K562 (cell line): ENCODE data around the gene FANCD2. TPM values are rescaled to one million over a fixed set of nuclear protein-coding genes. Genes with fewer than 3 reads are reported as not detected.

Source experiments
- ATAC-seq: fragments of 200-7000 bp; cut with Tn5 transposase; 3 replicates; pipeline ENCODE4 v1.9.1; 2020; ENCODE audit warnings: moderate library complexity
- BruUV-seq: library from RNA; stranded (reverse); fragments of 400-500 nt; replicated peaks from 2 replicates; lab custom pipeline; 2021; lab: Mats Ljungman, UMichigan
- CTCF ChIA-PET: fragments of 300-600 bp; formaldehyde crosslinking; extraction: SDS; loops from one replicate; lab custom pipeline; 2021; ENCODE audit warnings: low intra/inter-chr PET ratio; lab: Yijun Ruan, JAX
- POLR2A ChIA-PET: fragments of 300-600, 350-650 bp; sonication (Branson Sonifier 250); formaldehyde crosslinking; extraction: SDS; loops from one replicate; lab custom pipeline; 2021; ENCODE audit warnings: antibody characterized with exemption, inconsistent platforms; lab: Yijun Ruan, JAX
- DNase-seq, 4 experiments: peaks; one replicate each; pipeline versions ENCODE4 v3.0.0 to v3.0.0-alpha.2; 2011 to 2018; ENCODE audit warnings: low spot score in 3 of 4, mixed read lengths in 3 of 4; ENCODE audit errors: extremely low read depth in 1 of 4
- FAIRE-seq: peaks from 2 replicates; lab custom pipeline; 2011; peaks lifted over from hg19 to GRCh38; lab: Jason Lieb, UNC
- H2AFZ ChIP-seq: 2 replicates; pipeline ENCODE4 v1.6.0; 2011; ENCODE audit warnings: low read depth, low read length, control low read depth, inconsistent platforms
- H3K27ac ChIP-seq: fragments of 200-600 bp; 3 replicates; pipeline ENCODE4 v1.8.0; 2011; ENCODE audit warnings: low read depth, mild to moderate bottlenecking, control low read depth, inconsistent platforms, low read length, moderate library complexity, mixed read lengths; ENCODE audit errors: extremely low read depth
- H3K27me3 ChIP-seq, 2 experiments: fragments of 300-600 bp in 1 of 2; 2 replicates in 1 of 2; 3 replicates in 1 of 2; pipeline versions ENCODE4 v1.6.0 to v1.8.0; 2011; ENCODE audit warnings: inconsistent platforms in 2 of 2, low read length in 2 of 2, mild to moderate bottlenecking in 1 of 2, mixed read lengths in 1 of 2, moderate library complexity in 1 of 2; ENCODE audit not compliant: control insufficient read depth in 2 of 2, insufficient read depth in 2 of 2
- H3K36me3 ChIP-seq: fragments of 300-600 bp; 3 replicates; pipeline ENCODE4 v1.8.0; 2011; ENCODE audit warnings: mild to moderate bottlenecking, low read length, inconsistent platforms; ENCODE audit not compliant: control insufficient read depth, insufficient read depth
- H3K4me1 ChIP-seq, 2 experiments: fragments of 200-600 bp in 1 of 2; replicated peaks in 1 of 2; 2 replicates in 1 of 2; 3 replicates in 1 of 2; pipeline versions ENCODE4 v1.5.1 to v1.8.0; 2011; ENCODE audit warnings: inconsistent platforms in 2 of 2, low read length in 2 of 2, mild to moderate bottlenecking in 1 of 2, mixed read lengths in 1 of 2, moderate library complexity in 1 of 2; ENCODE audit not compliant: control insufficient read depth in 2 of 2, insufficient read depth in 2 of 2
- H3K4me2 ChIP-seq: 2 replicates; pipeline ENCODE4 v1.6.1; 2011; ENCODE audit warnings: low read length, control low read depth, inconsistent platforms, mixed read lengths; ENCODE audit not compliant: insufficient read depth
- H3K4me3 ChIP-seq: fragments of 200-600 bp; sonication (generic), shearing (Covaris generic); 2 replicates; pipeline ENCODE4 v1.5.1; 2016; ENCODE audit warnings: control low read depth, inconsistent platforms
- H3K79me2 ChIP-seq: fragments of 200-600 bp; 3 replicates; pipeline ENCODE4 v1.8.0; 2011; ENCODE audit warnings: low read length, inconsistent platforms; ENCODE audit not compliant: control insufficient read depth, insufficient read depth
- H3K9ac ChIP-seq, 2 experiments: 2 replicates each; pipeline versions ENCODE4 v1.6.0 to v1.6.1; 2011; ENCODE audit warnings: low read depth in 2 of 2, low read length in 2 of 2, control low read depth in 1 of 2, inconsistent platforms in 1 of 2, mild to moderate bottlenecking in 1 of 2, mixed read lengths in 1 of 2; ENCODE audit not compliant: insufficient read depth in 1 of 2
- H3K9me1 ChIP-seq: one replicate; pipeline ENCODE4 v1.6.0; 2011; ENCODE audit warnings: inconsistent platforms, mild to moderate bottlenecking, low read length, moderate library complexity; ENCODE audit not compliant: control insufficient read depth, insufficient read depth
- H3K9me3 ChIP-seq: replicated peaks from 2 replicates; pipeline ENCODE4 v1.5.1; 2011; ENCODE audit warnings: low read depth, low read length, inconsistent platforms; ENCODE audit not compliant: control insufficient read depth, insufficient read depth
- H4K20me1 ChIP-seq: replicated peaks from 2 replicates; pipeline ENCODE4 v1.6.1; 2011; ENCODE audit warnings: low read length, inconsistent platforms, mixed read lengths; ENCODE audit not compliant: control insufficient read depth, insufficient read depth
- ELK1 ChIP-seq: sonication (generic); formaldehyde crosslinking; IDR thresholded peaks from 2 replicates; pipeline ENCODE4 v1.8.1; 2022; ENCODE audit warnings: missing genetic modification reagents
- ESRRB ChIP-seq: fragments of 250-450 bp; sonication (Bioruptor Pico); IDR thresholded peaks from 2 replicates; pipeline ENCODE4 v1.5.0; 2020; ENCODE audit warnings: mild to moderate bottlenecking, moderate library complexity, borderline replicate concordance
- STAT6 ChIP-seq: sonication (generic); formaldehyde crosslinking; IDR thresholded peaks from 2 replicates; pipeline ENCODE4 v1.8.1; 2023; ENCODE audit warnings: mild to moderate bottlenecking, missing genetic modification reagents
- ZNF217 ChIP-seq: sonication (generic); formaldehyde crosslinking; IDR thresholded peaks from 2 replicates; pipeline ENCODE4 v1.8.0; 2022; ENCODE audit warnings: mild to moderate bottlenecking, missing genetic modification reagents
- whole genome bisulfite sequencing: fragments of 100-300 bp; shearing (Covaris generic); methylation state at CpG from one replicate; pipeline ENCODE4 v1.1.6; 2016; ENCODE audit warnings: low coverage, mixed read lengths; ENCODE audit not compliant: insufficient coverage; ENCODE audit errors: missing lambda C conversion rate; 5-methylcytosine and 5-hydroxymethylcytosine counted together
- in situ Hi-C: fragments of 300-500 bp; cut with MboI; formaldehyde crosslinking; loops from 4 replicates; pipeline ENCODE4 v1.15.0; 2018; ENCODE audit warnings: inconsistent platforms, mixed read lengths
- intact Hi-C: fragments of 100-400 bp; cut with micrococcal nuclease; formaldehyde crosslinking; loops from 2 replicates; pipeline ENCODE4 v1.14.2; 2022
- polyA plus RNA-seq, 8 experiments: library from polyadenylated mRNA; depleted of rRNA in 4 of 8; stranded (reverse) in 5 of 8; unstranded in 3 of 8; fragments of >200 nt; fragmentation: Nextera tagmentation in 2 of 8; fragmentation: Illumina TruSeq in 1 of 8; extraction: Ambion mirVana in 2 of 8; extraction: Trizol in 1 of 8; gene quantifications; 2 replicates each; pipeline versions ENCODE4 v1.2.1 to v1.2.3, GENCODE V29; 2011 to 2014; ENCODE audit warnings: inconsistent platforms in 1 of 8, missing spikeins in 1 of 8
- total RNA-seq, 7 experiments: library from RNA; depleted of rRNA in 6 of 7; stranded (reverse); fragments of >200 nt in 6 of 7; fragmentation: Illumina TruSeq in 2 of 7; extraction: Trizol in 2 of 7; gene quantifications; 2 replicates each; pipeline versions ENCODE4 v1.2.1 to v1.2.3, GENCODE V29; 2011 to 2021; ENCODE audit warnings: low replicate concordance in 1 of 7

FANCD2 gene
- total and polyA plus RNA-seq, 9 of the 15 experiments (the other 6 are each of a cell fraction or from before 2014, with no cell fraction given) = 59.4 to 137 (median 96.1) TPM

- WGBS = 93% methylated on average over 1 of the region's 1 CpG
- intact Hi-C loops (no loop called here), in situ Hi-C loops (no loop called here)
- Histone ChIP-seq H3K4me1 (no peaks in the 10 kb centered on the region), H3K27ac (no peak overlapping the region), H3K4me2 (no peak overlapping the region), H3K9me3 (no peaks in the 10 kb centered on the region), H3K9ac (no peak overlapping the region), H3K9me1 (no peaks in the 10 kb centered on the region), H3K4me3 (no peak overlapping the region), H4K20me1 (no peaks in the 10 kb centered on the region), H3K27me3 (no peaks in the 10 kb centered on the region), H3K79me2 (no peaks in the 10 kb centered on the region), H3K36me3 (peaks cover 86% of the 10 kb centered on the region), H2AFZ (no peak overlapping the region)
- ATAC-seq (no peak), DNase-seq (no peak), FAIRE-seq (no peak)
- ChIA-PET CTCF (no interaction called here), POLR2A (interaction anchor here (1.0 to 1.1 kb wide), 2 partner anchors 20 to 25 kb away, joined by 3 read pairs; no protein-coding TSS in a partner anchor)
- TF ChIP-seq ESRRB (CRISPR knock-in tag) (no peak), ELK1 (CRISPR knock-in tag) (no peak), STAT6 (no peak), ZNF217 (CRISPR knock-in tag) (no peak)
- no TSS peak for BruUV-seq
Measured at GRCh38 chr3:10085738-10086137, 59.5 kb downstream of the FANCD2 start.
